Measurements from ENCODE around the gene VLDLR.

DNA sequence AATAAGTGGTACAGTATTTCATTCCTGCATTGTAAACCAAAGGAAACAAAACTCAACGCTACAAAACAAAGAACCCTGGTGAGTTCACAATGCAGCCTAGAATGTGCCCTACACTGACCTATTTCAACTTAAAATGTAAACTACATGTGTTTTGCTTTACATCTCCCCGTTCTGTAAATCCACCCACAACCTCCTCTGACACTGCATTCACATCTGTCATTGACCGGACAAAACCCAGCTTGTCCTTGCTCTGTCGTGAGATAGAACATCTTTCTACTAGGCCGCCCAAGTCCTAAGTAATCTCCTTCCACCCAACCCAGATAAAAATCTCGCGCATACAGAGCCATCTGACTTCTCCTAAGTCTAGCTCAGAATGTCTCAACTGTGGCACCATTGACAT is 6.1 kb upstream of the VLDLR start:
- TF ChIP-seq, protein P1, sequence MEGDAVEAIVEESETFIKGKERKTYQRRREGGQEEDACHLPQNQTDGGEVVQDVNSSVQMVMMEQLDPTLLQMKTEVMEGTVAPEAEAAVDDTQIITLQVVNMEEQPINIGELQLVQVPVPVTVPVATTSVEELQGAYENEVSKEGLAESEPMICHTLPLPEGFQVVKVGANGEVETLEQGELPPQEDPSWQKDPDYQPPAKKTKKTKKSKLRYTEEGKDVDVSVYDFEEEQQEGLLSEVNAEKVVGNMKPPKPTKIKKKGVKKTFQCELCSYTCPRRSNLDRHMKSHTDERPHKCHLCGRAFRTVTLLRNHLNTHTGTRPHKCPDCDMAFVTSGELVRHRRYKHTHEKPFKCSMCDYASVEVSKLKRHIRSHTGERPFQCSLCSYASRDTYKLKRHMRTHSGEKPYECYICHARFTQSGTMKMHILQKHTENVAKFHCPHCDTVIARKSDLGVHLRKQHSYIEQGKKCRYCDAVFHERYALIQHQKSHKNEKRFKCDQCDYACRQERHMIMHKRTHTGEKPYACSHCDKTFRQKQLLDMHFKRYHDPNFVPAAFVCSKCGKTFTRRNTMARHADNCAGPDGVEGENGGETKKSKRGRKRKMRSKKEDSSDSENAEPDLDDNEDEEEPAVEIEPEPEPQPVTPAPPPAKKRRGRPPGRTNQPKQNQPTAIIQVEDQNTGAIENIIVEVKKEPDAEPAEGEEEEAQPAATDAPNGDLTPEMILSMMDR (IDR thresholded peaks at IDR 0.05): no peak
- no peak for TF ChIP-seq EZH2phosphoT487 (IDR thresholded peaks at IDR 0.05)
- no peak for TF ChIP-seq EZH2 (IDR thresholded peaks at IDR 0.05)

Data from neural progenitor cell (in vitro differentiated cells).